GM12878 (cell line): ENCODE data around the gene DEPDC7. TPM values are rescaled to one million over a fixed set of nuclear protein-coding genes. Genes with fewer than 3 reads are reported as not detected.

Experiments
- ATAC-seq: fragments of 200-7000 bp; cut with Tn5 transposase; 3 replicates; pipeline ENCODE4 v1.9.1; 2020; ENCODE audit warnings: mild to moderate bottlenecking, moderate library complexity
- BruUV-seq: library from RNA; stranded (reverse); fragments of 400-500 nt; replicated peaks from 2 replicates; lab custom pipeline; 2021; lab: Mats Ljungman, UMichigan
- CTCF ChIA-PET: fragments of 300-600 bp; sonication (Branson Sonifier 250); formaldehyde crosslinking; extraction: SDS; loops from one replicate; lab custom pipeline; 2021; ENCODE audit warnings: inconsistent platforms; lab: Yijun Ruan, JAX
- POLR2A ChIA-PET: fragments of 350-600 bp; formaldehyde crosslinking; extraction: SDS; loops from one replicate; lab custom pipeline; 2021; ENCODE audit warnings: inconsistent platforms; lab: Charles Lee
- RAD21 ChIA-PET: fragments of 300-600 bp; sonication (Branson Sonifier 250); formaldehyde crosslinking; loops from one replicate; lab custom pipeline; 2023; ENCODE audit warnings: antibody characterized with exemption; ENCODE audit not compliant: unreplicated experiment; lab: Charles Lee
- SMC1A ChIA-PET: fragments of 300-600 bp; sonication (Branson Sonifier 250); formaldehyde crosslinking; loops from one replicate; lab custom pipeline; 2023; ENCODE audit not compliant: unreplicated experiment, uncharacterized antibody; lab: Charles Lee
- DNase-seq: peaks from one replicate; pipeline ENCODE4 v3.0.0-alpha.2; 2011; ENCODE audit warnings: low read depth, low spot score
- FAIRE-seq: peaks from 3 replicates; lab custom pipeline; 2011; peaks lifted over from hg19 to GRCh38; lab: Jason Lieb, UNC
- H2AFZ ChIP-seq: 2 replicates; pipeline ENCODE4 v1.6.0; 2011; ENCODE audit warnings: low read depth, low read length, control low read depth; ENCODE audit not compliant: control insufficient read depth
- H3K27ac ChIP-seq: 2 replicates; pipeline ENCODE4 v1.5.1; 2011; ENCODE audit warnings: control low read depth; ENCODE audit not compliant: control insufficient read depth, insufficient read depth
- H3K27me3 ChIP-seq, 2 experiments: replicated peaks in 1 of 2; 2 replicates each; pipeline versions ENCODE4 v1.6.0 to v1.6.1; 2011; ENCODE audit warnings: low read length in 1 of 2; ENCODE audit not compliant: control insufficient read depth in 2 of 2, insufficient read depth in 2 of 2
- H3K36me3 ChIP-seq, 2 experiments: 2 replicates each; pipeline ENCODE4 v1.5.1; 2011; ENCODE audit warnings: low read length in 1 of 2; ENCODE audit not compliant: control insufficient read depth in 2 of 2, insufficient read depth in 2 of 2
- H3K4me1 ChIP-seq: 2 replicates; pipeline ENCODE4 v1.6.1; 2011; ENCODE audit warnings: mild to moderate bottlenecking, low read length, moderate library complexity, mixed read lengths; ENCODE audit not compliant: control insufficient read depth, insufficient read depth
- H3K4me2 ChIP-seq: 2 replicates; pipeline ENCODE4 v1.6.0; 2011; ENCODE audit warnings: control low read depth; ENCODE audit not compliant: control insufficient read depth, insufficient read depth
- H3K4me3 ChIP-seq: fragments of 200-600 bp; sonication (generic); 2 replicates; pipeline ENCODE4 v1.5.1; 2016
- H3K79me2 ChIP-seq: 2 replicates; pipeline ENCODE4 v1.6.0; 2011; ENCODE audit warnings: low read length; ENCODE audit not compliant: control insufficient read depth, insufficient read depth
- H3K9ac ChIP-seq: 2 replicates; pipeline ENCODE4 v1.8.0; 2011; ENCODE audit warnings: low read length, control low read depth, mixed read lengths; ENCODE audit not compliant: control insufficient read depth, insufficient read depth
- H3K9me3 ChIP-seq: replicated peaks from 3 replicates; pipeline ENCODE4 v1.5.1; 2011; ENCODE audit warnings: mild to moderate bottlenecking, low read length; ENCODE audit not compliant: control insufficient read depth, insufficient read depth
- H4K20me1 ChIP-seq: 2 replicates; pipeline ENCODE4 v1.6.0; 2011; ENCODE audit not compliant: control insufficient read depth, insufficient read depth
- ASH2L ChIP-seq: fragments of 300-600, 200-600 bp; sonication (generic); IDR thresholded peaks from 2 replicates; pipeline ENCODE4 v1.6.1; 2017; ENCODE audit warnings: low read depth, mild to moderate bottlenecking, borderline replicate concordance
- BCL11A ChIP-seq: IDR thresholded peaks from 2 replicates; pipeline ENCODE4 v1.6.1; 2011; ENCODE audit warnings: low read depth, low read length
- CBX5 ChIP-seq: sonication (generic); IDR thresholded peaks from 2 replicates; pipeline ENCODE4 v1.6.1; 2016; ENCODE audit warnings: low read depth, moderate library complexity, mild to moderate bottlenecking, inconsistent platforms
- EED ChIP-seq: sonication (generic); IDR thresholded peaks from 2 replicates; pipeline ENCODE4 v1.6.1; 2016; ENCODE audit warnings: antibody characterized with exemption, low read depth
- EGR1 ChIP-seq, 2 experiments: IDR thresholded peaks; 1 replicate in 1 of 2; 2 replicates in 1 of 2; pipeline ENCODE4 v1.6.1; 2011 to 2012; ENCODE audit warnings: low read depth in 2 of 2, low read length in 2 of 2, borderline replicate concordance in 1 of 2, mild to moderate bottlenecking in 1 of 2, moderate library complexity in 1 of 2
- IKZF1 ChIP-seq: fragments of 450-650 bp; conservative IDR thresholded peaks from 2 replicates; pipeline ENCODE4 v1.6.1; 2017; ENCODE audit warnings: antibody characterized with exemption, mild to moderate bottlenecking
- IKZF2 ChIP-seq, 2 experiments: fragments of 450-650 bp; IDR thresholded peaks; 2 replicates each; pipeline ENCODE4 v1.6.1; 2017; ENCODE audit warnings: mild to moderate bottlenecking in 2 of 2, moderate library complexity in 2 of 2
- MEF2B ChIP-seq: fragments of 450-650 bp; IDR thresholded peaks from 2 replicates; pipeline ENCODE4 v1.6.1; 2018; ENCODE audit warnings: mild to moderate bottlenecking, moderate library complexity; ENCODE audit not compliant: partially characterized antibody, poor library complexity, severe bottlenecking
- MTA2 ChIP-seq: fragments of 450-650 bp; IDR thresholded peaks from 2 replicates; pipeline ENCODE4 v1.6.1; 2016; ENCODE audit warnings: low read depth, mild to moderate bottlenecking, moderate library complexity
- NBN ChIP-seq: fragments of 450-650 bp; IDR thresholded peaks from 2 replicates; pipeline ENCODE4 v1.6.1; 2016
- NFYA ChIP-seq: IDR thresholded peaks from 2 replicates; pipeline ENCODE4 v1.6.1; 2011; ENCODE audit warnings: low read depth, mild to moderate bottlenecking, low read length, improper control_type of control experiment, borderline replicate concordance
- NR2C2 ChIP-seq: IDR thresholded peaks from 2 replicates; pipeline ENCODE4 v1.6.1; 2011; ENCODE audit warnings: borderline replicate concordance, low read depth; ENCODE audit not compliant: control insufficient read depth, insufficient read length
- POLR2AphosphoS5 ChIP-seq: IDR thresholded peaks from 2 replicates; pipeline ENCODE4 v1.6.1; 2011; ENCODE audit warnings: mild to moderate bottlenecking, low read length, inconsistent platforms
- SKIL ChIP-seq: fragments of 450-650 bp; IDR thresholded peaks from 2 replicates; pipeline ENCODE4 v1.6.1; 2017; ENCODE audit warnings: mild to moderate bottlenecking, low read depth, inconsistent platforms; ENCODE audit not compliant: poor library complexity, severe bottlenecking
- SPI1 ChIP-seq: IDR thresholded peaks from 2 replicates; pipeline ENCODE4 v1.6.1; 2011; ENCODE audit warnings: low read depth, mild to moderate bottlenecking, low read length, moderate library complexity, borderline replicate concordance; ENCODE audit not compliant: insufficient read depth
- TARDBP ChIP-seq: IDR thresholded peaks from 2 replicates; pipeline ENCODE4 v1.6.1; 2016; ENCODE audit warnings: borderline replicate concordance
- ZBTB4 ChIP-seq: fragments of 450-650 bp; formaldehyde crosslinking; IDR thresholded peaks from 2 replicates; pipeline ENCODE4 v1.4.0; 2022; ENCODE audit warnings: mild to moderate bottlenecking, moderate library complexity
- WGBS: methylation state at CpG from one replicate; pipeline ENCODE4 v1.1.6; 2016; ENCODE audit warnings: low lambda C conversion rate; ENCODE audit not compliant: insufficient replicate concordance, insufficient coverage; ENCODE audit errors: missing lambda C conversion rate; 5-methylcytosine and 5-hydroxymethylcytosine counted together
- in situ Hi-C: fragments of 300-500 bp; cut with MboI; formaldehyde crosslinking; loops from 9 replicates; pipeline ENCODE4 v1.14.3; 2018; ENCODE audit warnings: mixed read lengths
- intact Hi-C: fragments of 100-400 bp; cut with micrococcal nuclease; formaldehyde crosslinking; loops from one replicate; pipeline ENCODE4 v1.14.2; 2022; ENCODE audit not compliant: unreplicated experiment
- polyA plus RNA-seq, 11 experiments: library from polyadenylated mRNA; depleted of rRNA in 4 of 11; unstranded in 6 of 11; stranded (reverse) in 5 of 11; fragments of >200 nt; fragmentation: Nextera tagmentation in 4 of 11; fragmentation: Illumina TruSeq in 1 of 11; extraction: Ambion mirVana in 4 of 11; extraction: Trizol in 1 of 11; gene quantifications; 1 replicate in 1 of 11; 2 replicates in 10 of 11; pipeline versions ENCODE4 v1.2.1 to v1.2.3, GENCODE V29; 2011 to 2016; ENCODE audit warnings: inconsistent platforms in 2 of 11, missing spikeins in 2 of 11, low read depth in 1 of 11
- total RNA-seq, 4 experiments: library from RNA; depleted of rRNA in 3 of 4; stranded (reverse); fragments of >200 nt in 3 of 4; fragmentation: Illumina TruSeq in 1 of 4; extraction: Trizol in 1 of 4; gene quantifications; 2 replicates each; pipeline versions ENCODE4 v1.2.1 to v1.2.3, GENCODE V29; 2013 to 2021

The DEPDC7 gene
- total and polyA plus RNA-seq, 10 of the 15 experiments (the other 5 are each of a cell fraction or from before 2014, with no cell fraction given), result 0.06 to 1.1 (median 0.49) TPM

DNA sequence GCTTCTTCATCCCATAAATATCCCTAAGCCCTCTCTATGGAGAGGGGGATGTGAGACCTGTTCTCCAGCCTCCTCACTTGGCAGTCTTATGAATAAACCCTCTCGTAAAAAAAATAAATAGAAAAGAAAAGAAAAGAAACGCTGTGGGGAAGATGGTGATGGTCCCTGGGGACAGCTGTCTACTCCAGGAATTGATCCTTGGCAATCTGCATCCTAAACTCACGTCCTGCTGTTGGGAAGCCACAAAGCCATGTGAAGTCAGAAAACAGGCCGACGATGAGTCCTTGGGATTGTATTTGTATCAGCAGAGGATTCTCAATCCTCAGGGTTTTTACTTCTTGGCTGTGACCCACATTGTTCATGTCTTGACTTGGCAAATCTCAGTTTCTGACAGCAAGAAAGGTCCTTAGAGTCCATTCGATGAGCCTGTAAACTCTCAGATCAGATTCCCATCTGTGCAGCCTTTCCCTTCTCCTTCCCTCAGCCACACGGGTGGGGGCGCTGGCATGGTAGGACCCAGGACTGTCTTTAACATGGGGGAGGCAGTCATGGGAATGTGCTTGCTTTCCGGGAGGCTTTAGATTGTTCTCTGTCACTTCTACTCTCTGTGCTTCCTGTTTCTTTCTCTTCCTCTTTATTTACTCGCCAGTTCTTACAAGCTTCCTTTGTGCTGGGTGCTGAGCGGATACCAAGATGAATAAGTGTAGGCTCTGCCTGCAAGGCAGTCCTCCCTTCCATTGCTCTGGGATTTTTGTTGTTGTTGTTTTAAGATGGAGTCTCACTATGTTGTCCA, 48.6 kb downstream of the DEPDC7 start:
- ATAC-seq, result peak; percentile 30
- no peaks in the 10 kb centered on the region for H4K20me1 ChIP-seq
- peaks cover 5 to 8% of the 10 kb centered on the region in 2 experiments for H3K36me3 ChIP-seq
- ChIA-PET SMC1A (interaction anchor here (0.7 to 11.0 kb wide), 33 partner anchors 8 to 303 kb away, joined by 3 to 141 read pairs (median 5); partner anchors contain the start of genes CSTF3, QSER1 and TCP11L1), RAD21 (interaction anchor here (0.8 to 6.8 kb wide), 26 partner anchors 14 to 345 kb away, joined by 3 to 144 read pairs (median 4); partner anchors contain the start of genes CSTF3, QSER1 and TCP11L1), POLR2A (interaction anchor here (1.0 to 3.0 kb wide), 7 partner anchors 24 to 210 kb away, joined by 3 to 9 read pairs (median 5); partner anchors contain the start of genes QSER1 and TCP11L1), CTCF (interaction anchor here (0.6 to 10.8 kb wide), 43 partner anchors 9 to 1005 kb away, joined by 3 to 144 read pairs (median 5); partner anchors contain the start of genes DEPDC7 and QSER1)
- no peaks in the 10 kb centered on the region for H3K9me3 ChIP-seq
- no peak for DNase-seq
- H3K27ac ChIP-seq, result peak overlapping the region; percentile 68
- FAIRE-seq, result peak; percentile 85
- 36% methylated on average over 11 of the region's 11 CpGs for WGBS
- H3K4me2 ChIP-seq, result peak overlapping the region; percentile 43
- BruUV-seq, result no TSS peak
- intact Hi-C loops (loop anchor here (2.0 to 5.0 kb wide), 3 partner anchors 53 to 255 kb away; no protein-coding TSS in a partner anchor), in situ Hi-C loops (loop anchor here (5.0 to 10.0 kb wide), 2 partner anchors 107 to 259 kb away; no protein-coding TSS in a partner anchor)
- peak overlapping the region; percentile 17; the same call in 1 of the 2 replicates for H3K4me3 ChIP-seq
- H3K79me2 ChIP-seq, result no peaks in the 10 kb centered on the region
- H2AFZ ChIP-seq, result peak overlapping the region; percentile 38
- no peaks in the 10 kb centered on the region for H3K27me3 ChIP-seq
- H3K9ac ChIP-seq, result peak overlapping the region; percentile 26; the same call in 1 of the 2 replicates
- peaks cover 43% of the 10 kb centered on the region for H3K4me1 ChIP-seq
- TF ChIP-seq NR2C2, result no peak
- peak; percentile 19; the same call in 1 of the 2 replicates for TF ChIP-seq MTA2
- no peak for TF ChIP-seq SKIL
- TF ChIP-seq NFYA, result no peak
- 0 out of 2 replicates have a peak, but pooled peaks have one; percentile 22 for TF ChIP-seq ZBTB4
- TF ChIP-seq EED, result peak; percentile 11; the same call in 1 of the 2 replicates
- peak; percentile 39; the same call in 1 of the 2 replicates for TF ChIP-seq POLR2AphosphoS5
- TF ChIP-seq EGR1 (IDR thresholded peaks at IDR 0.05; ENCODE audit: borderline replicate concordance in 1 of 2, low read depth in 2 of 2, low read length in 2 of 2), result no peak
- no peak for TF ChIP-seq TARDBP
- 0 out of 2 replicates have a peak, but pooled peaks have one; percentile 14 for TF ChIP-seq IKZF1
- TF ChIP-seq IKZF2 (IDR thresholded peaks at IDR 0.05), result peak; percentile 18 to 41; a peak in 2 of 4 replicates
- no peak for TF ChIP-seq ASH2L
- TF ChIP-seq NBN, result no peak
- TF ChIP-seq BCL11A, result no peak
- TF ChIP-seq MEF2B, result peak; percentile 84
- TF ChIP-seq SPI1, result peak; percentile 68; the same call in 1 of the 2 replicates
- TF ChIP-seq CBX5, result no peak
